ENCODE results near the gene CSAD. TPM values are rescaled to one million over a fixed set of nuclear protein-coding genes. Genes with fewer than 3 reads are reported as not detected.

Gene CSAD
- polyA plus RNA-seq, 1 donor (not counting 4 experiments of a cell fraction or from before 2014, with no cell fraction given): 19.5 TPM

DNA sequence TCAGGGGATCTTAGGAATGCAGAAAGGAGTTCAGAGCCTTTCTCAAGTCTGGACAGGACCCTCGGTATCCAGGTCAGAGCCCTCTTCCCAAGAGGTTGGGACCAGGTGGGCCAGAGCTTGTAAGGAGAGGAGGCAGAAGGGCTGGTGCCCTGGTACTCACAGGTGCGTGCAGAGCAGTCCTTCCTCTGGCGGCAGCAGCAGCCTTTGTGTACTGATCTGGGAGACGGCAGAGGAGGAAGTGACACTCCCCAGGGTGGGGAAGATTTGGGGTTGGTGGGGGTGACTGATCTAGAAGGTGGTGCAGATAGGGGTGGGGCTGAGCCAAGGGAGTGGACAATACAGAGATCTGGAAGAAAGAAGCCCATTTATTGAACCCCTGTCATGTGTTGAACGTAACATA lies 26.3 kb upstream of the CSAD start, which contains the start of gene ITGB7:
Gene ITGB7 (minus strand): TSS at position 210 of the 400 bp plus-strand sequence. CDS start 6,808 bp downstream, outside the sequence.
- Histone ChIP-seq H3K9ac (ENCODE audit: control insufficient read depth, extremely low read depth, insufficient read depth, low read length) (no peak within 1 kb of the TSS), H3K27me3 (ENCODE audit: control insufficient read depth, extremely low read depth, insufficient read depth, low read length) (no peaks in the 10 kb centered on the region), H3K9me1 (ENCODE audit: control insufficient read depth, extremely low read depth, insufficient read depth, low read length) (no peaks in the 10 kb centered on the region), H3K79me2 (ENCODE audit: control insufficient read depth, insufficient read depth, low read length) (no peaks in the 10 kb centered on the region), H3K4me3 (ENCODE audit: control insufficient read depth in 2 of 3, extremely low read depth in 1 of 3, insufficient read depth in 2 of 3, low read depth in 1 of 3, low read length in 3 of 3) (no peak within 1 kb of the TSS), H3K36me3 (ENCODE audit: control insufficient read depth in 2 of 2, extremely low read depth in 1 of 2, insufficient read depth in 2 of 2, low read length in 2 of 2) (peaks cover 21 to 22% of the 10 kb centered on the region in 2 experiments), H3K9me3 (ENCODE audit: control insufficient read depth, low read depth, low read length) (no peaks in the 10 kb centered on the region), H4K20me1 (ENCODE audit: control insufficient read depth, extremely low read depth, insufficient read depth, low read length) (no peaks in the 10 kb centered on the region), H3K4me1 (ENCODE audit: control insufficient read depth, extremely low read depth, insufficient read depth, low read length) (peaks cover 8% of the 10 kb centered on the region), H2AFZ (ENCODE audit: control insufficient read depth, low read length) (no peak within 1 kb of the TSS), H3K4me2 (ENCODE audit: control insufficient read depth, extremely low read depth, insufficient read depth, low read depth, low read length) (no peak within 1 kb of the TSS), H3K27ac (ENCODE audit: control insufficient read depth, insufficient read depth, low read length) (no peak within 1 kb of the TSS)
- DNase-seq (ENCODE audit: low read depth, low spot score) (no peak), FAIRE-seq (no peak)
- dilution Hi-C loops (cut with MboI; ENCODE audit: extremely low pct_ligation_motif_present, low sequenced_read_pairs): no loop called here
- TF ChIP-seq EZH2 (IDR thresholded peaks at IDR 0.05; ENCODE audit: low read length): no peak
- TF ChIP-seq, protein P1, sequence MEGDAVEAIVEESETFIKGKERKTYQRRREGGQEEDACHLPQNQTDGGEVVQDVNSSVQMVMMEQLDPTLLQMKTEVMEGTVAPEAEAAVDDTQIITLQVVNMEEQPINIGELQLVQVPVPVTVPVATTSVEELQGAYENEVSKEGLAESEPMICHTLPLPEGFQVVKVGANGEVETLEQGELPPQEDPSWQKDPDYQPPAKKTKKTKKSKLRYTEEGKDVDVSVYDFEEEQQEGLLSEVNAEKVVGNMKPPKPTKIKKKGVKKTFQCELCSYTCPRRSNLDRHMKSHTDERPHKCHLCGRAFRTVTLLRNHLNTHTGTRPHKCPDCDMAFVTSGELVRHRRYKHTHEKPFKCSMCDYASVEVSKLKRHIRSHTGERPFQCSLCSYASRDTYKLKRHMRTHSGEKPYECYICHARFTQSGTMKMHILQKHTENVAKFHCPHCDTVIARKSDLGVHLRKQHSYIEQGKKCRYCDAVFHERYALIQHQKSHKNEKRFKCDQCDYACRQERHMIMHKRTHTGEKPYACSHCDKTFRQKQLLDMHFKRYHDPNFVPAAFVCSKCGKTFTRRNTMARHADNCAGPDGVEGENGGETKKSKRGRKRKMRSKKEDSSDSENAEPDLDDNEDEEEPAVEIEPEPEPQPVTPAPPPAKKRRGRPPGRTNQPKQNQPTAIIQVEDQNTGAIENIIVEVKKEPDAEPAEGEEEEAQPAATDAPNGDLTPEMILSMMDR (optimal IDR thresholded peaks at IDR 0.05 in 1 of 3, IDR thresholded peaks at IDR 0.05 in 1 of 3, conservative IDR thresholded peaks at IDR 0.05 in 1 of 3; ENCODE audit: extremely low read depth in 1 of 3, insufficient read depth in 2 of 3, low read length in 3 of 3): no peak

DNA sequence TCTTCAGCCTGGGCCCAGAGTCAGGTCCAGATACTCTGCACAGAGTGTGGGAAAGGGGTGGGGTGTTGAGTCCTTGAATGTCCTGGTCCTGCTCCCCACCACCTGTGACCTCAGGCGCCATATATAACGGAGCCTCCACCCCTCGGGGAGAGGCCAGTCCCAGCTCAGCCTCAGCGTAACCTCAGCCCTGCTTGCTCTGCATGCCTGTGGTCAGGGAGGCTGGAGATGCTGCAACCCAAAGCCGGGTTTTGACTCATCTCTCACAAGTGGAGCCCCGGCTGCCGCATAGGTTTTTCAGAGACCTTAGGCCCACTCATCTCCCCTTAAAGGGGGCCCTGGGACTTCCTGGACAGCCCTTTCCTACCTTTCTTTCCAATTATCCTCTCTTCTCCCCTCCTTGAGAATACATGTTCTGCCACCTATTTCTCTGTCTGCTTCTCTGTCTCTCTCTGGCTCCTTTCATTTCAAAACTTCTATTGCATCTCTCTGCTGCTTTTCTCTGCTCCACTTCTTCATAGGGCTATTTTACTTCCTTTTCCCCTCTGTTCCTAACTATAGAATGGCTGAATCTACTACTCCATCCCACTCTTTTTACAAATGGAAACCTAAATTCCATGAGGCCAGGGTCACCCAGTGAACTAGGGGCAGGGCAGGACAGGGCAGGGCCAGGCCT lies 25.2 kb upstream of the CSAD start:
- Histone ChIP-seq H3K27me3 (ENCODE audit: control insufficient read depth, extremely low read depth, insufficient read depth, low read length) (no peaks in the 10 kb centered on the region), H2AFZ (ENCODE audit: control insufficient read depth, low read length) (no peak overlapping the region), H3K79me2 (ENCODE audit: control insufficient read depth, insufficient read depth, low read length) (no peaks in the 10 kb centered on the region), H3K9ac (ENCODE audit: control insufficient read depth, extremely low read depth, insufficient read depth, low read length) (no peak overlapping the region), H3K9me3 (ENCODE audit: control insufficient read depth, low read depth, low read length) (no peaks in the 10 kb centered on the region), H3K4me2 (ENCODE audit: control insufficient read depth, extremely low read depth, insufficient read depth, low read depth, low read length) (no peak overlapping the region), H3K4me1 (ENCODE audit: control insufficient read depth, extremely low read depth, insufficient read depth, low read length) (peaks cover 8% of the 10 kb centered on the region), H3K27ac (ENCODE audit: control insufficient read depth, insufficient read depth, low read length) (no peak overlapping the region), H4K20me1 (ENCODE audit: control insufficient read depth, extremely low read depth, insufficient read depth, low read length) (no peaks in the 10 kb centered on the region), H3K36me3 (ENCODE audit: control insufficient read depth in 2 of 2, extremely low read depth in 1 of 2, insufficient read depth in 2 of 2, low read length in 2 of 2) (peaks cover 9 to 11% of the 10 kb centered on the region in 2 experiments), H3K9me1 (ENCODE audit: control insufficient read depth, extremely low read depth, insufficient read depth, low read length) (no peaks in the 10 kb centered on the region), H3K4me3 (ENCODE audit: control insufficient read depth in 2 of 3, extremely low read depth in 1 of 3, insufficient read depth in 2 of 3, low read depth in 1 of 3, low read length in 3 of 3) (no peak overlapping the region)
- dilution Hi-C loops (cut with MboI; ENCODE audit: extremely low pct_ligation_motif_present, low sequenced_read_pairs): no loop called here
- TF ChIP-seq, protein P1 (optimal IDR thresholded peaks at IDR 0.05 in 1 of 3, IDR thresholded peaks at IDR 0.05 in 1 of 3, conservative IDR thresholded peaks at IDR 0.05 in 1 of 3; ENCODE audit: extremely low read depth in 1 of 3, insufficient read depth in 2 of 3, low read length in 3 of 3): no peak
- TF ChIP-seq EZH2 (IDR thresholded peaks at IDR 0.05; ENCODE audit: low read length): no peak
- FAIRE-seq (no peak), DNase-seq (ENCODE audit: low read depth, low spot score) (no peak)

Measured in keratinocyte (primary cell).